DMS53 treated with DMSO at 0.1 percent for 48 hours (cell line): ENCODE results near the gene SPATS2L.
A peak's percentile ranks its signal among the peaks of the same experiment; 100 is the strongest.
"Not testable (repeated sequence)": the region's sequence is repeated elsewhere in the genome, so short reads cannot be mapped to it uniquely, and the experiment has no call there.

Experiments
- DNase-seq: peaks from one replicate; lab custom pipeline; 2025; ENCODE audit not compliant: unreplicated experiment; lab: John Stamatoyannopoulos, UW

Gene SPATS2L

GRCh38 chr2:200319548-200320337 lies 13.2 kb downstream of the SPATS2L start:
- DNase-seq: peak; percentile 58

DNA sequence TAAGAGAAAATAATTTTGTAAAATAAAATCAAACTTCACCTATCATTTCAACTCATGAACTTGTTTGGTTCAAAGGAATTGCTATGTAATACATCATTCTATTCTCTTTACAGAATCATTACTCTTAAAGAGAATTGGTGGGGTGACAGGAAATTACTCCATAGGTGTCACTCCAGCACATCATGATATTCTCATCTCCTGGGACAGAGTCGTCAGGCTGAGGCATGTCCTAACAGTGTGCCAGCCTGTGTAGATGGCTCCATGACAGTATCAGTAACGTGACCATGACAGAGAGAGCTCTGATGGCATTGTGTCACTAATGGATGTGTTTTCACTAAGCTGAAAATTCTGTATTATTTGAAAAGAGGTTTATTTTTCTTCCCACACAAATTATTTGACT lies 13.9 kb downstream of the SPATS2L start:
- no peak for DNase-seq

DNA sequence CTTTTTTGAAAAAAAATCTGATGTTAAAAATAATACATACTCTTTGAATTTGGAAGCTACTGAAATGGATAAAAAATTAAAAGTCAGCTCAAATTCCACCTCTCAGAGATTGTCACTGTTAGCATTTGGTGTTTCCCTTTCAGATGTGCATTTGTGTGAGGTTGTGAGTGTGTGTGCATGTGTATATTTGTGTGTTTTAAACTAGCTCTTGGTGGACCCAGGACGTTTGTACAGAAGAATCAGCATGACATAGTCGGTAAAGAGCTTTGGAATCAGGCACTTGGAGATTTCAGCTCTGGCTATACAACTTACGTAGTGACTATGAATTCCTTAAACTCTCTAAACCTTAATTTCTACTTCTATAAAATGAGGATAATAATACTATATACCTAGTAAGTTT lies 14.5 kb downstream of the SPATS2L start:
- no peak for DNase-seq

GRCh38 chr2:200321780-200322534 lies 15.5 kb downstream of the SPATS2L start:
- no peak for DNase-seq

GRCh38 chr2:200322607-200323006 lies 16.1 kb downstream of the SPATS2L start:
- no peak for DNase-seq

GRCh38 chr2:200324362-200324761 lies 17.9 kb downstream of the SPATS2L start:
- no peak for DNase-seq

GRCh38 chr2:200329384-200329783 lies 22.9 kb downstream of the SPATS2L start:
- no peak for DNase-seq

- no peak for DNase-seq
Observed at GRCh38 chr2:200329798-200330197, 23.3 kb downstream of the SPATS2L start.

- no peak for DNase-seq
Observed at GRCh38 chr2:200330351-200331060, 24.0 kb downstream of the SPATS2L start.

GRCh38 chr2:200331061-200331400 lies 24.5 kb downstream of the SPATS2L start:
- DNase-seq: no peak

DNA sequence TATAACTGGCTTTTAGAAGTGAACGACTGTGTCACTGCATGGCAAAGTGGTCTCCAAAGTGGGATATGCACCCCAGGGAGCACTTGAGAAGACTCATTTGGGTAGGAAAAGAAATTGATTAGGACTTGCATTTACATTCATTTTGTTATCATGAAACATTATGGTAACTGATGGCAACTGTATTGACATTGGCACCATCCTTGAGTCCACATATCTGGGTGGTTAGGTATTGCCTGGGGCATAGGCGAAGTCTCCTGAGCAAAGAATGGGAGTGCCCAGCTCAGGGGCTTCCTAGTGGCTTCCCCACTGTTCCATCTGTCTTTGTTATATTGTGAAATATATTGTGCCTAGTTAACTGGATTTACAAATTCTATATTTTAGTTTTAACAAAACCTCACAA lies 29.2 kb downstream of the SPATS2L start:
- DNase-seq: no peak

DNA sequence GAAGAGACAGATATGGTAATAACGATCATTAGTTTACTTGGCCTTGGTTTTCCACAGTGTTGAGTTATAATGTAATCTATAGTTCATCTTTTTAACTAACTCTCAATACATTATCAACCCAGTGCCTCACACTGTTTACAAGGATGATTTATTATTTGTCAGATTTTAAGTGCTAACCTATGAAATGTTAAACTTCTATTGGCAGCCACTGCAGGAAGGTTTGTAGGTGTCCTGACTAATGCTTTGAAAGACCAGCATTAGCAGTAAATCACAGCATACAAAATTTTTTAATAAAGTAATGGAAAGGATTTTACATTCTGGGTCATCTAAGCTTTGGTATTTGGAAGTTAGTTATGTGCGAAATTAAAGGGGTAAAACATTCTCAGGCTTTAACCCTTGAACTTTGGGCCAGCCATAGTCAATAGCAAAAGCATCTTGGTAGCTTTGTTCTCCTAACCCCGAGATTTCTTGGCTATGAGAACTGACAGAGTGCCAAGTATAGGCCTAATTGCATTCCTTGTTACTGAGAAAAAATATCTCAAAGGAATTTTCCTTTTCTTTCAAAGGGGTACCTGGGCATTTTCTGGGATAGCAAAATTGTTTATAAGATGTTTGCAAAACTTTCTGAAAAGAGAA lies 30.6 kb downstream of the SPATS2L start:
- no peak for DNase-seq

DNA sequence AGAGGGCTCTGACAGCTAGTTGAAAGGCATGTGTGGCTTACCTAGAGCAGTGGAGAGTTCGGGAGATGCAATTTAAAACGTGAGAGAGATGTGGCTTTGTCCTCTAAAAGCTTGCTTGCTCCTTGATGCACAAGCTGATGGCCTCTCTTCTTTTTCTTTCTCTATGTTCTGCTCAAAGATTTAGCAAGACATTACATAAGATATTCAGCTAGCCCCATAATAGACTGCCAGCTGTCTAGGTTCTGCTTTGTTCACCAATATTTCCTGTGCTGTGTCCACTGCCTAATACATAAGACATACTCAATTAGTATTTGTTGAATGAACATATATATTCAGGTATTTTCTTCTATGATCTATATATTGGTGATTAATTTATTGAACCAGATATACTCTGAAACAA lies 31.1 kb downstream of the SPATS2L start:
- no peak for DNase-seq

GRCh38 chr2:200338692-200339091 lies 32.2 kb downstream of the SPATS2L start:
- DNase-seq: no peak

DNA sequence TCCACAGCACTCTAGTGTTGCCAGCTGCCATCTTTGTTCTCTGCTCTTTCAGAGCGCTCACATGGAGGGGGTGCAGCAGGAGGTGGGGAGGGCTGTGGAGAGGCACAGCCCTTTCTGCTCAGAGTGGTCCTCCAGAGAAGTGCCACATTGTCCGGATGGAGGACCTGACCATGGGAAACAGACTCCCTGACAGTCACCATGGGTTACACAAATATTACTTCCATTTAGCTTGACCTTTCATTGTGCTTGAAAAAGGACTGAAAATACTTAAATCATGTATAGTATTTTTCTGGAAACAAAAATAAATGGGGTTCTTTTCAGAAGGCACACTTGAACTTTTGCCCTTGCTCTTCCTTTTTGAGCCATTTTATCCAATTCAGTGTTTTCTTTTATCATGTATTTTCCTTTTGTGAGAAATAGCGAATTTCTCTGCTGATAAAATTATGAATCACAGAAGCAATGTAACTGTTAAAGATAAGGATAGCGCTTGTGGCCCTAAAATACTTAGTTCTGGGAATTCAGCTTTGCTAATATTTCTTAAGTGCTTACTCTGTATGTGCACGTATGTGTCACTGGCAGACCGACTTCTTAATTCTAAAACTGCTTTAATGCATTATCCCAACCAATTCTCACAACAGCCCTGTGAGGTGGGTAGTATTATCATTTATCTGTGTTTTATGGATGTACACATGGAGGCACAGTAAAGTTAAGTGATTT lies 34.2 kb downstream of the SPATS2L start:
- no peak for DNase-seq

DNA sequence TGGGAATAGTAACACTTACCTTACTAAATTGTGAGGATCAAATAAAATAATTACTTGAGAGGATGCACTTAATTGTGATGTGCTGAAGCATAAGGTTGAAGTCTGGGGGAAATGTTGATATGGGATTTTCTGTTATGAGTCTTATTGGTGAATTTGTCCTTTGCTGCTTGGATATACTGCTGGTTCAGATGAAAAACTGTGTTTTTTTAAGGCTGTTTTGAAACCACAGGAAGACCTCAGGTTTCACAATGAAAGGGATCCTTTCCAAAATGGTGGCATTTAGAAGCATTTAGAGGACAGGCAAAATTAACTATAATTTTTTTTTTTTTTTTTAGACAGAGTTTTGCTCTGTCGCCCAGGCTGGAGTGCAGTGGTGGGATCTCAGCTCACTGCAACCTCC lies 34.9 kb downstream of the SPATS2L start:
- DNase-seq: no peak

GRCh38 chr2:200342235-200342634 lies 35.7 kb downstream of the SPATS2L start:
- no peak for DNase-seq

- no peak for DNase-seq
Observed at GRCh38 chr2:200342654-200343053, 36.2 kb downstream of the SPATS2L start.

GRCh38 chr2:200344202-200344601 lies 37.7 kb downstream of the SPATS2L start:
- not testable (repeated sequence) for DNase-seq

DNA sequence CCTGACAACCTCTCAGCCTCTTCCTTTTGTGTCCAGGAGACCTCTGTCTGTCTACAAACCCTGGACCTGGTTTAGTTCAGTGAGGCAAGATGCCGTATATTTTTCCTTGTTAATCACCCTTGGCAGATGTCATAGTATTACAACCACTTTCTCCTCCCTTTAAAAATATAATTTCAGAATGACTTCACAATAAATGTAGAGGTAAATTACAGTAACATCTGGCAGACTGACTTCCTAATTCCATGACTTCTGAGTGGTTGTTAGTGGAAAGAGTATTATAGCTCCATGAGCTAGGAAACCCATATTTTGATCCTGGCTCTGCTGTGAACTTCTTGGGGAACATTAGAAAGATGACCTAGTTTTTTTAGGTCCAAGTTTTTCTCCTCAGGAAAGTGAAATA lies 39.5 kb downstream of the SPATS2L start:
- no peak for DNase-seq

DNA sequence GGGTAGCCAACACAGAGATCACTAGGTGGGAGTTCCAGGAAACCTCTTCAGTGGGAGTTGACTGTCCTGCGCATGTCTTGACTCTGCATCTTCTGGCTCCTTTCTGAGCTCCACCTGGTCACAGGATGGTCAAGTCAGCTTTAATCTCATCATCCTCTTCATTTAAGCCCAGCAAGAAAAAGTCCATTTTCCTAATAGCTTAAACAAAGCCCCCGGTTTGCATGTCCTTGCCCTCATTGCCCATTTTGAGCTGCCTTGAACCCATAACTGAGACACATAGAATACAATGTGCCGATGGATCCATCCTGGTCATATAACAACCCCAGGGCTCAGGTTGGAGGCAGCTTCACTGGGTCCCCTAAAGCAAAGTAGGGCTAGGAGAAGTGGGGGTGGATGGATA lies 40.8 kb downstream of the SPATS2L start:
- DNase-seq: no peak
